Measurements from ENCODE around the gene MUC4. TPM values are rescaled to one million over a fixed set of nuclear protein-coding genes. Genes with fewer than 3 reads are reported as not detected.

The MUC4 gene
- total RNA-seq, 2 donors from 2014 or later, result 0.35 to 2.3 TPM

GRCh38 chr3:195760345-195761122, 51.2 kb downstream of the MUC4 start:
- Histone ChIP-seq H3K4me3 (ENCODE audit: low read length) (no peak overlapping the region), H3K9ac (ENCODE audit: extremely low read depth, low read length, poor library complexity, severe bottlenecking) (no peak overlapping the region), H3K4me1 (ENCODE audit: control insufficient read depth, insufficient read depth, low read length) (no peaks in the 10 kb centered on the region), H3K27ac (ENCODE audit: low read depth, low read length) (no peak overlapping the region), H3K9me3 (ENCODE audit: control insufficient read depth, low read length) (no peaks in the 10 kb centered on the region), H3K36me3 (ENCODE audit: control insufficient read depth, insufficient read depth, low read length) (no peaks in the 10 kb centered on the region), H3K27me3 (ENCODE audit: control insufficient read depth, insufficient read depth, low read length, poor library complexity, severe bottlenecking) (no peaks in the 10 kb centered on the region)
- Mint-ChIP-seq H3K27ac (no peak overlapping the region), H3K36me3 (ENCODE audit: low read depth) (no peaks in the 10 kb centered on the region), H3K4me3 (no peak overlapping the region), H3K9me3 (no peaks in the 10 kb centered on the region), H3K4me1 (peaks cover 10% of the 10 kb centered on the region), H3K27me3 (ENCODE audit: insufficient read depth) (peaks cover 2% of the 10 kb centered on the region)
- TF ChIP-seq CTCF (conservative IDR thresholded peaks at IDR 0.05), result no peak
- WGBS, 2 experiments (ENCODE audit: insufficient coverage in 1 of 2, insufficient read length in 1 of 2), result 93% methylated on average over 23 to 24 of the region's 24 CpGs
- peak; percentile 35 for DNase-seq

DNA sequence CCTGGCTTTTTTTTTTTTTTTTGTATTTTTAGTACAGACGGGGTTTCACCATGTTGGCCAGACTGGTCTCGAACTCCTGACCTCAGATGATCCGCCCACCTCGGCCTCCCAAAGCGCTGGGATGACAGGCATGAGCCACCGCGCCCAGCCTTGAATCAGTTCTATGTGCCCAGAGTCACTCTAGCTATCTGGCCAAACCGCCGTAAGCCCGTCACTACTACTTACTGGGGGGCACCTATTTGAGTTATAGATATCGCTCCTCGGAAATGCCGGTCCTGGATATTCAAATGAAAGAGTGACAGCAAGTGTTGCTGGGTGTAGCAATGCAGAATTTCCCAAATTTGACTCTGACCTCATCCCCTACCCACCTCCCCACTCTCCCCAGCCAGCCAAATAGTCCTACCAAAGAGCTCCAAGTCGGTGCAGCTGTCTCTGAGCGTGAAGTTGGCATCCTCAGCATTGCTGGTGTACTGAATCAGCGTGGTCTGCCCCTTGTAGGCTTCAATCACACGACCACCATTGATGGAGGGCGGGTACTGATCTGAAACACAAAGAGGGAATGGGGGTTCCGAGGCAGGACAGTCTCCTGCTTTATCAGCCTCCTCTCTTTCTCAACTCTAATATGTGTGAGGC, 52.9 kb downstream of the MUC4 start:
- H3K9ac ChIP-seq (ENCODE audit: extremely low read depth, low read length, poor library complexity, severe bottlenecking), result no peak overlapping the region
- Mint-ChIP-seq H3K27ac (no peak overlapping the region), H3K9me3 (no peaks in the 10 kb centered on the region), H3K27me3 (ENCODE audit: insufficient read depth) (peaks cover 2% of the 10 kb centered on the region), H3K4me1 (peaks cover 17% of the 10 kb centered on the region), H3K4me3 (no peak overlapping the region), H3K36me3 (ENCODE audit: low read depth) (no peaks in the 10 kb centered on the region)
- no peak overlapping the region for H3K4me3 ChIP-seq (ENCODE audit: low read length)
- DNase-seq, result no peak
- TF ChIP-seq CTCF (conservative IDR thresholded peaks at IDR 0.05), result no peak
- H3K27ac ChIP-seq (ENCODE audit: low read depth, low read length), result no peak overlapping the region
- H3K27me3 ChIP-seq (ENCODE audit: control insufficient read depth, insufficient read depth, low read length, poor library complexity, severe bottlenecking), result no peaks in the 10 kb centered on the region
- WGBS, 2 experiments (ENCODE audit: insufficient coverage in 1 of 2, insufficient read length in 1 of 2), result 89 to 92% methylated on average over 18 to 19 of the region's 19 CpGs
- H3K4me1 ChIP-seq (ENCODE audit: control insufficient read depth, insufficient read depth, low read length), result no peaks in the 10 kb centered on the region
- H3K9me3 ChIP-seq (ENCODE audit: control insufficient read depth, low read length), result no peaks in the 10 kb centered on the region
- no peaks in the 10 kb centered on the region for H3K36me3 ChIP-seq (ENCODE audit: control insufficient read depth, insufficient read depth, low read length)

GRCh38 chr3:195757827-195758226, 53.9 kb downstream of the MUC4 start:
- DNase-seq, result no peak
- no peak overlapping the region for H3K27ac ChIP-seq (ENCODE audit: low read depth, low read length)
- no peak overlapping the region for H3K4me3 ChIP-seq (ENCODE audit: low read length)
- no peaks in the 10 kb centered on the region for H3K9me3 Mint-ChIP-seq
- no peak for TF ChIP-seq CTCF (conservative IDR thresholded peaks at IDR 0.05)
- no peak overlapping the region for H3K9ac ChIP-seq (ENCODE audit: extremely low read depth, low read length, poor library complexity, severe bottlenecking)
- no peak overlapping the region for H3K27ac Mint-ChIP-seq
- no peaks in the 10 kb centered on the region for H3K27me3 ChIP-seq (ENCODE audit: control insufficient read depth, insufficient read depth, low read length, poor library complexity, severe bottlenecking)
- H3K36me3 Mint-ChIP-seq (ENCODE audit: low read depth), result no peaks in the 10 kb centered on the region
- no peaks in the 10 kb centered on the region for H3K4me1 ChIP-seq (ENCODE audit: control insufficient read depth, insufficient read depth, low read length)
- H3K36me3 ChIP-seq (ENCODE audit: control insufficient read depth, insufficient read depth, low read length), result no peaks in the 10 kb centered on the region
- WGBS, 2 experiments (ENCODE audit: insufficient coverage in 1 of 2, insufficient read length in 1 of 2), result 85 to 87% methylated on average over 10 of the region's 10 CpGs
- H3K27me3 Mint-ChIP-seq (ENCODE audit: insufficient read depth), result peaks cover 2% of the 10 kb centered on the region
- H3K4me3 Mint-ChIP-seq, result no peak overlapping the region
- H3K9me3 ChIP-seq (ENCODE audit: control insufficient read depth, low read length), result no peaks in the 10 kb centered on the region
- H3K4me1 Mint-ChIP-seq, result peaks cover 17% of the 10 kb centered on the region
